Mesothelial cell of epicardium (in vitro differentiated cells): Measurements from ENCODE around the gene DSG1. TPM values are rescaled to one million over a fixed set of nuclear protein-coding genes. Genes with fewer than 3 reads are reported as not detected.
A peak's percentile ranks its signal among the peaks of the same experiment; 100 is the strongest.

Experiments used
- DNase-seq, 2 experiments: peaks; one replicate each; pipeline ENCODE4 v3.0.0; 2021; ENCODE audit warnings: low spot score in 2 of 2; ENCODE audit not compliant: unreplicated experiment in 2 of 2
- H3K27ac Mint-ChIP-seq: 2 replicates; pipeline ENCODE4 v1.8.0; 2021; ENCODE audit warnings: mixed read lengths
- H3K27me3 Mint-ChIP-seq: 2 replicates; pipeline ENCODE4 v1.8.0; 2021; ENCODE audit warnings: low read depth, mixed read lengths
- H3K36me3 Mint-ChIP-seq: 2 replicates; pipeline ENCODE4 v1.8.0; 2021; ENCODE audit warnings: mixed read lengths
- H3K4me1 Mint-ChIP-seq: 2 replicates; pipeline ENCODE4 v1.8.0; 2021; ENCODE audit warnings: mixed read lengths
- H3K4me3 Mint-ChIP-seq: 2 replicates; pipeline ENCODE4 v1.8.0; 2021; ENCODE audit warnings: mild to moderate bottlenecking, moderate library complexity, mixed read lengths
- H3K9me3 Mint-ChIP-seq: 2 replicates; pipeline ENCODE4 v1.8.0; 2021; ENCODE audit warnings: mixed read lengths
- total RNA-seq: library from RNA; stranded (reverse); gene quantifications from 3 replicates; pipeline ENCODE4 v1.2.1, GENCODE V29; 2021
- TF ChIP-seq, protein P1 (sequence below): fragments of 200-600 bp; sonication (generic); IDR thresholded peaks from one replicate; pipeline ENCODE4 v1.5.0; 2021; ENCODE audit warnings: antibody characterized with exemption; ENCODE audit not compliant: unreplicated experiment

DSG1 gene
- total RNA-seq: 0.07 to 0.18 TPM (median 0.09 TPM) in 3 replicates

DNA sequence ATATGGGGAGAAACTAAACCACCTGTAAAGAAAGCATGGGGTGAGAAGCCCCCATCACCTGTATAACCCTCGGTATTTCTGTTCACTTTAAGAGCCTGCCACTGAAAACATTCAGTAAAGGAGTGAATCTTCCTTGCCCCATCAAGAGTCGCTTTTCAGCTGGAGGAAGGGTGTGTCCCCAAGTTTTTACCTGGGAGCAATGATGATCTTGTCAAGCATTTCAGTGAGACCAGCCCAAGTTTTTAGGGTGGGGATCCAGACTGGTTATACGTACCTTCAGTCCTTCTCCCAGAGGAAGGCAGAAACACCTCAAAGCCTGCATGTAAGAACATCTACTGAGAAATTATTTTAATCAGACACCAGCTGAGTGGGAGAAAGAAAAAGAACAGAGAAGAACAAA, at the start of gene DSG1:
TSS of gene DSG1 (plus strand) at position 301 of the 400 bp plus-strand sequence. CDS start 141 bp downstream, outside the sequence.
- TF ChIP-seq, protein P1, sequence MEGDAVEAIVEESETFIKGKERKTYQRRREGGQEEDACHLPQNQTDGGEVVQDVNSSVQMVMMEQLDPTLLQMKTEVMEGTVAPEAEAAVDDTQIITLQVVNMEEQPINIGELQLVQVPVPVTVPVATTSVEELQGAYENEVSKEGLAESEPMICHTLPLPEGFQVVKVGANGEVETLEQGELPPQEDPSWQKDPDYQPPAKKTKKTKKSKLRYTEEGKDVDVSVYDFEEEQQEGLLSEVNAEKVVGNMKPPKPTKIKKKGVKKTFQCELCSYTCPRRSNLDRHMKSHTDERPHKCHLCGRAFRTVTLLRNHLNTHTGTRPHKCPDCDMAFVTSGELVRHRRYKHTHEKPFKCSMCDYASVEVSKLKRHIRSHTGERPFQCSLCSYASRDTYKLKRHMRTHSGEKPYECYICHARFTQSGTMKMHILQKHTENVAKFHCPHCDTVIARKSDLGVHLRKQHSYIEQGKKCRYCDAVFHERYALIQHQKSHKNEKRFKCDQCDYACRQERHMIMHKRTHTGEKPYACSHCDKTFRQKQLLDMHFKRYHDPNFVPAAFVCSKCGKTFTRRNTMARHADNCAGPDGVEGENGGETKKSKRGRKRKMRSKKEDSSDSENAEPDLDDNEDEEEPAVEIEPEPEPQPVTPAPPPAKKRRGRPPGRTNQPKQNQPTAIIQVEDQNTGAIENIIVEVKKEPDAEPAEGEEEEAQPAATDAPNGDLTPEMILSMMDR: no peak
- Mint-ChIP-seq H3K9me3 (no peaks in the 10 kb centered on the region), H3K4me3 (no peak within 1 kb of the TSS), H3K4me1 (peaks cover 2% of the 10 kb centered on the region), H3K36me3 (no peaks in the 10 kb centered on the region), H3K27ac (no peak within 1 kb of the TSS), H3K27me3 (no peaks in the 10 kb centered on the region)
- DNase-seq: no peak

DNA sequence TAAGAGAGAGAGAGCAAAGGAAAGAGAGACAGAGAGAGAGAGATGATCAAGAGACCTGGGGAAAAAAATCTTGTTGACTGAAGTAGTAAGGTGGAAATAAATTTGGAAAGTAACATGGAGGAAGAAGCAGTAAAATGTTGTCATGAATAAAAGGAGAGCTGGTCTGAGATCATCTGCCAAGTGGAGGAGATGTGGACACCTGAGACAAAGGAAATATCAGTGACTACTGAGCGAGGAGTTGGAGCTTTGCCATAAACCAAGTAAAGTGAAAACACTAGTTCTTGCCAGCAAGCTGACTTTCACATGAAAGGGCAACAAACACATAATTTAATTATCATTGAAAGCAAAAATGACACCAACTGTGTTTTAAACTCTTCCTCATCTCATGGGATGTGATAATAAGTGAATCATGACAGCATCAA, 49.0 kb upstream of the DSG1 start:
- Mint-ChIP-seq H3K27me3 (no peaks in the 10 kb centered on the region), H3K27ac (peak overlapping the region; percentile 75), H3K4me1 (peaks cover 22% of the 10 kb centered on the region), H3K36me3 (no peaks in the 10 kb centered on the region), H3K9me3 (no peaks in the 10 kb centered on the region), H3K4me3 (no peak overlapping the region)
- TF ChIP-seq, protein P1: no peak
- DNase-seq: no peak

DNA sequence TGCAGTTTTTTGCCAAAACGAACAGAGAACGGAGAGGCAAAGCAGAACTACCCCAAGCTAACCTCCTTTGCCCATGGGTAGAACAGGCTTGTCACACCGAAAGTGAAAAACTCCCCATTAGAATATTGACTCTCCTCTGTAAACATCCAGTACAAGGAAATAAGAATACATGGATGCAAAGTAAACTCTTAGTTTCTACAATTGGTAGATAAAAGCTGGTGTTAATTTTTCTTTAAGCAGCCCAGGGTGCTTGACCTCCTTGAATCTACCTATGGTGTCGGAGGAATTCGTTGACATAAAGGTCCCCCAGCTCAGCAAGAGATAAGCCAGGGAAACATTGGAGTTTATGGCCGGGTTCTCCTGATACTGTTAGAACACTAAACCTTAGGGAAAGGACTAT, 48.4 kb upstream of the DSG1 start:
- Mint-ChIP-seq H3K4me1 (peaks cover 26% of the 10 kb centered on the region), H3K9me3 (no peaks in the 10 kb centered on the region)
- TF ChIP-seq, protein P1: no peak

DNA sequence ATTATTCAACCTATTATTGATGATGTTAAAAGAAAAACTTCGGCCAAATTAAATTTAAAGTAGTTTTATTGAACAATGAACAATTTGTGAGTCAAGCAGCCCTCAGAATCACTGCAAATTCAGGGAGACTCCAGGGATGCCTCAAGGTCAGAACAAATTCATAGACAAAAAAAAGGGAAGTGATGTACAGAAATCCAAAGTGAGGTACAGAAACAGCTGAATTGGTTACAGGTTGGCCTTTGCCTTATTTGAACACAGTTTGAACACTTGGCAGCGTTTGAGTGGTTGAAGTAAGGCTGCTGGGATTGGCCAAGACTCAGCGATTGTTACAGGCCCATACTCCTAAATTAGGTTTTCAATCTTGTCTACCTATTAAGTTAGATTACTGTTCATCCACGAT, 47.4 kb upstream of the DSG1 start:
- no peaks in the 10 kb centered on the region for H3K27me3 Mint-ChIP-seq
- peaks cover 35% of the 10 kb centered on the region for H3K4me1 Mint-ChIP-seq
- H3K27ac Mint-ChIP-seq: no peak overlapping the region
- no peak overlapping the region for H3K4me3 Mint-ChIP-seq
- H3K9me3 Mint-ChIP-seq: no peaks in the 10 kb centered on the region
- DNase-seq: no peak
- no peaks in the 10 kb centered on the region for H3K36me3 Mint-ChIP-seq
- TF ChIP-seq, protein P1: no peak

More for the DNA sequence above, 48.4 kb upstream of the DSG1 start:
- Mint-ChIP-seq H3K36me3 (no peaks in the 10 kb centered on the region), H3K27ac (peak overlapping the region; percentile 54), H3K27me3 (no peaks in the 10 kb centered on the region), H3K4me3 (no peak overlapping the region)
- no peak for DNase-seq

GRCh38 chr18:31273812-31274527, 44.0 kb upstream of the DSG1 start:
- no peak for DNase-seq
- peaks cover 35% of the 10 kb centered on the region for H3K4me1 Mint-ChIP-seq
- TF ChIP-seq, protein P1: no peak
- H3K27ac Mint-ChIP-seq: peak overlapping the region; percentile 10
- H3K9me3 Mint-ChIP-seq: no peaks in the 10 kb centered on the region
- H3K36me3 Mint-ChIP-seq: no peaks in the 10 kb centered on the region
- no peaks in the 10 kb centered on the region for H3K27me3 Mint-ChIP-seq
- no peak overlapping the region for H3K4me3 Mint-ChIP-seq

GRCh38 chr18:31274931-31275330, 43.0 kb upstream of the DSG1 start:
- Mint-ChIP-seq H3K9me3 (no peaks in the 10 kb centered on the region), H3K27ac (peak overlapping the region; percentile 90), H3K36me3 (no peaks in the 10 kb centered on the region), H3K4me1 (peaks cover 26% of the 10 kb centered on the region), H3K4me3 (no peak overlapping the region), H3K27me3 (no peaks in the 10 kb centered on the region)
- TF ChIP-seq, protein P1: no peak
- DNase-seq: no peak
